Measurements from ENCODE around the gene C22orf39. TPM values are rescaled to one million over a fixed set of nuclear protein-coding genes. Genes with fewer than 3 reads are reported as not detected.

C22orf39 gene
- total RNA-seq, 2 experiments from 2014 or later = 29.3 to 30.2 TPM

DNA sequence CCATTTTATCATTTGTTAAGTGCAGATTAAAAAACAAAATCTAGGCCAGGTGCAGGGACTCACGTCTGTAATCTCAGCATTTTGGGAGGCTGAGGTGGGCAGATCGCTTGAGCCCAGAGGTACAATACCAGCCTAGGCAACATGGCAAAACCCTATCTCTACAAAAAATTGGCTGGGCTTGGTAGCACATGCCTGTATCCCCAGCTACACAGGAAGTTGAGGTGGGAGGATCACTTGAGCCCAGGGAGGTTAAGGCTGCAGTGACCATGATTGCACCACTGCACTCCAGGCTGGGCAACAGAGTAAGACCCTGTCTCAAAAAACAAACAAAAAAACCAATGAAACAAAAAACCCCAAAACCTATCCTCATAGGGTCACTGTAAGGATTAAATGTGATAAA, 48.9 kb downstream of the C22orf39 start:
- no peaks in the 10 kb centered on the region for H3K27me3 Mint-ChIP-seq (ENCODE audit: low read depth)
- peaks cover 23% of the 10 kb centered on the region for H3K36me3 Mint-ChIP-seq (ENCODE audit: low read depth)
- no peaks in the 10 kb centered on the region for H3K9me3 Mint-ChIP-seq
- CTCF ChIA-PET = interaction anchor here (0.7 kb wide), 1 partner anchor 397 kb away, joined by 3 read pairs; no protein-coding TSS in a partner anchor
- H3K4me3 Mint-ChIP-seq = no peak overlapping the region
- no peak for DNase-seq
- intact Hi-C loops (cut with micrococcal nuclease) = no loop called here
- H3K4me1 Mint-ChIP-seq (ENCODE audit: low read depth) = no peaks in the 10 kb centered on the region
- H3K27ac Mint-ChIP-seq = no peak overlapping the region

DNA sequence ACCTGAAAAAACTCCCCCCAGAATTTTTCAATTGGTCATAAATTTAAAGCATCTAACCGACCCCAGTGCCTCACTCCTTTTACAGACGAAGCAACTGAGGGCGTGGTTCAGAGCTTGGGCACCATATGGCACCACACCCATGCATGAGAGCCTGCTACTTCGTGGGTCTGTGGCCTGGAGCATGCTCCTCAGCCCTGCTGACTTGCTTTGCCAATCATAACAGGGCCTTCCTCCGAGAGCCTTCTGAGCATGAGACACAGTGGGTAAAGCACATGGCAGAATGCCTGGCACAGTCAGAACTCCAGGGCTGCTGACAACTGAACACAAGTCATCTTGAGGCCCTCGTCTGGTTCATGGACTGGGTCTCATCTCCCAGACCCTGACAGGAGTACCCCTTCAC, 49.3 kb downstream of the C22orf39 start:
- H3K9me3 Mint-ChIP-seq = no peaks in the 10 kb centered on the region
- intact Hi-C loops (cut with micrococcal nuclease) = no loop called here
- H3K4me1 Mint-ChIP-seq (ENCODE audit: low read depth) = no peaks in the 10 kb centered on the region
- H3K4me3 Mint-ChIP-seq = no peak overlapping the region
- H3K27ac Mint-ChIP-seq = no peak overlapping the region
- H3K36me3 Mint-ChIP-seq (ENCODE audit: low read depth) = peaks cover 24% of the 10 kb centered on the region
- CTCF ChIA-PET = no interaction called here
- no peaks in the 10 kb centered on the region for H3K27me3 Mint-ChIP-seq (ENCODE audit: low read depth)
- DNase-seq = no peak

DNA sequence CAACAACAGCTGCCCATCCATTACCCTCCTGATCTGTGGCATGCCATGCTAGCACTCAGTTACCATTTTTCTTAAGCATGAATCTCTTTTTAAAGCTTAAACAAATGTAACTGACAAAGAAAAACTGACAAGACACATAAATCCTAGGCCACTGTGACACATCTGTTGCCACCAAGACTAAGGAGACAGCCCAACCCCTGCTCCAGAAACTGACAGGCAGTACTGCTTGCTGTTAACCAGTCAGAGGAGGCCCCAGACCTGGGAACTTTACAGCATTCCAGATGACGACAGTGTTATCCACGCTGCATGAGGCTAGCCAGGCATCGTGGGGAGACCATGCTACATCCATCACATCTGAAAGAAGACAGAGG, 49.8 kb downstream of the C22orf39 start:
- Mint-ChIP-seq H3K27me3 (ENCODE audit: low read depth) (no peaks in the 10 kb centered on the region), H3K4me1 (ENCODE audit: low read depth) (no peaks in the 10 kb centered on the region), H3K4me3 (no peak overlapping the region), H3K9me3 (no peaks in the 10 kb centered on the region), H3K36me3 (ENCODE audit: low read depth) (peaks cover 24% of the 10 kb centered on the region), H3K27ac (no peak overlapping the region)
- CTCF ChIA-PET = no interaction called here
- intact Hi-C loops (cut with micrococcal nuclease) = no loop called here
- DNase-seq = no peak

DNA sequence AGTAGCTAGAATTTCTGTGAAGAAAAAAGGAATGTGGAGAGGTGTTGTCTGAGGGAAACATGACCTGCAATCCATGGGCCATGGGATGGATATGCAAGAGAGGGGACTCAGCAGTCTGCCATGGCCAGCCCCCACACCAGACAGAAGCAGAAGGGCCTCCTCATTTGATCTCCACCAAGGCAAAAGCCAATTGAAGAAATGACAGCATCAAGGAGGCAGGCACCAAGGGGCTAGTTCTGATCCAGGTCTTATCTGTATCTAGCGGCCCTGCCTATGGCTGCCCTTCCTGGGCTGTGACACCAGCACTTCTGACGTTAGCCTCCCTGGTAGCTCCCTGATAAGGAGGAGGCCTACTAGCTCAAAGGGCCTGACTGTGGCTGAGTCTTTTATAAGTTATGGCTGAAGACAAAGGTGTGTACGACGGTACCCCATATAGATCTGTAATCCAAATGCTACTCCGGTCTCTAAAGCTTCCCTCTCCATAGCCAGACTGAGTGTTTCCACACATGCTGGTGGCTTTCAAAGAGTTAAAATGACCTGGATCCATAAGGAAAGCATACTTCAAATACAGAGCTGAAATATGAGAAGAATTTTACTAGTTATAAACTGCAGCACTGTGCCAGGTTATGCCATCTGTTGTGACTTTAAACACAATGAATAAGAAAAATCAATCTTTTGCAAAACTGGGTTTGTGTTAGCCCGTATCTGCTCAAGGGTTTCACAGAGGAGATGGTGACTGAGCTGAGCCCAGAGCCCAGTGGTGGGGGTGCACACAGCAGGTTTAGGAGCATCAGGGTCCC, 50.4 kb downstream of the C22orf39 start:
- DNase-seq = no peak
- intact Hi-C loops (cut with micrococcal nuclease) = no loop called here
- Mint-ChIP-seq H3K27ac (no peak overlapping the region), H3K9me3 (no peaks in the 10 kb centered on the region), H3K4me1 (ENCODE audit: low read depth) (no peaks in the 10 kb centered on the region), H3K27me3 (ENCODE audit: low read depth) (no peaks in the 10 kb centered on the region), H3K36me3 (ENCODE audit: low read depth) (peaks cover 25% of the 10 kb centered on the region), H3K4me3 (no peak overlapping the region)
- CTCF ChIA-PET = no interaction called here

DNA sequence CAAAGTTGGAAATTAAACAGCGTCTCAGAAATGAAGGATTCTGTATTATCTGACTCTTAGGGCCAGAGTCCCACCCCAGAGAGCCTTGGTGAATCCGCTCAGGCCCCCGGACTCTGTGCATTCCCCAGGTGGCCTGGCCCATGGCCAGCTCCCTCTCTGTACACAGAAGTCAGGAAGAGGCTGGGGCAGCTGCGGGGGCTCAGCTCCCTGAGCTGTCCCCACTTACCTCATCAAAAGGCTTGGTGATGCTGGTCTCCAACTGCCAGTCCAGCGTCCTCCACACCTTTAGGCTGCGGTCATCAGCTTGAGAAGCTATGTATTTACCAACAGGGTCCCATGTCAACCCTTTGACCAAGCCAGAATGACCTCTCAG, 51.0 kb downstream of the C22orf39 start:
- Mint-ChIP-seq H3K36me3 (ENCODE audit: low read depth) (peaks cover 24% of the 10 kb centered on the region), H3K4me1 (ENCODE audit: low read depth) (no peaks in the 10 kb centered on the region), H3K4me3 (no peak overlapping the region), H3K27ac (no peak overlapping the region), H3K9me3 (no peaks in the 10 kb centered on the region), H3K27me3 (ENCODE audit: low read depth) (no peaks in the 10 kb centered on the region)
- intact Hi-C loops (cut with micrococcal nuclease) = no loop called here
- DNase-seq = no peak
- CTCF ChIA-PET = no interaction called here

DNA sequence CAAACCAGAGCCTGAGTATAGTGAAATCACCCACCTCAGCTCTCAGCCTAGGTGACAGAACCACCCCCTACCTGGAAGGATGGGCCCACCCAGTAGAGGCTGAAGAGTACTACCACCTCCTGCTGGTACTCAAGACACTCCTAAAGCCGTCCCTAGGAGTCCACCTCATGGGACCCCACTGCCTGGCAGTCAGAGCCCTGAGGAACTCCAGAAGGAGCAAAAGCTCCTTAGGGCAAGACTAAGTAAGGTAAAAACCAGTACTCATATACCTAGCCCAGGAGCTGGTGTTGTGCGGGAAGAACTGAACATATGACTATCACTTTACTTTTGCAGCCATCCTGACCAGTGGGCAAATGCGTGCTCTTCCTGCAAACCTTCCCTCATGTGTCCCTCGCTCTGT, 52.2 kb downstream of the C22orf39 start:
- Mint-ChIP-seq H3K27ac (no peak overlapping the region), H3K9me3 (no peaks in the 10 kb centered on the region), H3K27me3 (ENCODE audit: low read depth) (no peaks in the 10 kb centered on the region), H3K36me3 (ENCODE audit: low read depth) (peaks cover 29% of the 10 kb centered on the region), H3K4me3 (no peak overlapping the region), H3K4me1 (ENCODE audit: low read depth) (no peaks in the 10 kb centered on the region)
- CTCF ChIA-PET = interaction anchor here (0.5 kb wide), 1 partner anchor 41 kb away, joined by 3 read pairs; no protein-coding TSS in a partner anchor
- no peak for DNase-seq
- intact Hi-C loops (cut with micrococcal nuclease) = no loop called here

DNA sequence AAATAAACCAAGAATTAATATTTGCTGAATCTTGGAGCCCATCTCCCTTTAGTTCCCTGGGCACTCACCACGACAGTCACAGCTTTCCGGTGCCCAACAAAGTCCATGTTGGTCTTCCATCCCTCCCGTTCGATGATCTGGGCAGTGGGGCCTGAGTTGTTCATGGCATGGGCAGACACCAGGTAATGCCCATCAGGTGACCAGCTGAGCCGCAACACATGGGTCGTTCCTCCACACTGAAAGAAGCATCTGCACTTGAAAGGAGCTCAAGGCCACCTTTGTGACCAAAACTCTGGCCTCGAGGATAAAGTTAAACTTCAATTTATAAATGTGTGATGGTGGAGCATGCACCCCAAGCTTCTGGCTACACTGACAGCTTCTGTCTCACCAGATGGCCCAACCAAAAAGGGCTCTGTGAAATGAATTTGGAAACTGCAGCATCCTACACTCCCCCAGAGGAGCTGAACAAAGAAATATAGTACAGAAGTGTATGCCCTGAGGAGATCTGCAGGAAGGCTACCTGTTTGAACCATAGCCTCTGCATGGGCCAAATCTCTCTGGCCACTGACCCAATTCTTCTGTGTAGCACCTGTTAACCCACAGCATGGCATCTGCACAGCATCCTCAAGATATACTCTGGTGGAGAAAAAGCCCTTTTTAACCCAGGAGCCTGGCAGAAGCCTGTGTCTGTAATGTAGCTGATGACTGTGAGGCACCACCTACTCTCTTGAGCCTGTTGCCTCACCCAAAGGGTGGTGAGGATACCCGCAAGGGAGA, 53.0 kb downstream of the C22orf39 start:
- Mint-ChIP-seq H3K4me1 (ENCODE audit: low read depth) (no peaks in the 10 kb centered on the region), H3K9me3 (no peaks in the 10 kb centered on the region), H3K36me3 (ENCODE audit: low read depth) (peaks cover 31% of the 10 kb centered on the region), H3K27me3 (ENCODE audit: low read depth) (no peaks in the 10 kb centered on the region), H3K4me3 (no peak overlapping the region), H3K27ac (no peak overlapping the region)
- CTCF ChIA-PET = interaction anchor here (0.5 kb wide), 1 partner anchor 40 kb away, joined by 3 read pairs; no protein-coding TSS in a partner anchor
- no peak for DNase-seq
- intact Hi-C loops (cut with micrococcal nuclease) = no loop called here

DNA sequence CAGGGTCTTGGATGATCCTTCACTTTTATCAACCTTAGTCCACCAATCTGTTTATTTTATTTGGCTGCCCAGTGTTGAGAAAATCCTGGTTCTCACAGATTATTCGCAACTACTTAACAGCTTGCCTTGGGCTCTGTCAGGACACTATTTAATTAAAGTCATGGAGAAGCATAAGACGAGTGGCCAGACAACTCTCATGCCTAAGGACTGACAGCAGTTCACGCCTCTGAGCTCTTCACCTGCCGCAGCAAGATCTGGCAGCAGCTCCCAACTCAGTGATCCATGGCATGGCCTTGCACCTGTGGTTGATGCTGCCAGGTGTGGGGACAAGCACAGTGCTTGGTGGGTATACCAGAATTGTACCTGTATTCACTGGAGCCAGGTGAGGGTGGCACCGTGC, 53.8 kb downstream of the C22orf39 start:
- intact Hi-C loops (cut with micrococcal nuclease) = no loop called here
- no peaks in the 10 kb centered on the region for H3K9me3 Mint-ChIP-seq
- H3K4me1 Mint-ChIP-seq (ENCODE audit: low read depth) = no peaks in the 10 kb centered on the region
- no peak overlapping the region for H3K27ac Mint-ChIP-seq
- DNase-seq = no peak
- no peaks in the 10 kb centered on the region for H3K27me3 Mint-ChIP-seq (ENCODE audit: low read depth)
- CTCF ChIA-PET = no interaction called here
- H3K4me3 Mint-ChIP-seq = no peak overlapping the region
- H3K36me3 Mint-ChIP-seq (ENCODE audit: low read depth) = peaks cover 31% of the 10 kb centered on the region

Other genes with a start within 250 kb of the C22orf39 start
- gene CLTCL1, start 156.0 kb downstream of the C22orf39 start, total RNA-seq = 1 to 10 TPM in 1 of 2 experiments, under 1 TPM in 1; 0.57 to 1.0 TPM
- gene HIRA, start 16.0 kb downstream of the C22orf39 start, total RNA-seq = 10 to 100 TPM; 16.2 to 18.0 TPM
- gene MRPL40, start 15.2 kb downstream of the C22orf39 start, total RNA-seq = 10 to 100 TPM; 32.6 to 34.9 TPM
- gene UFD1, start 31.5 kb upstream of the C22orf39 start, total RNA-seq = 10 to 100 TPM; 75.1 to 83.3 TPM
- gene CDC45, start 32.2 kb upstream of the C22orf39 start, total RNA-seq = 10 to 100 TPM; 86.3 to 91.7 TPM
- under 1 TPM in 1 of 2 experiments, not detected in 1; 0.21 TPM for gene CLDN5, start 76.7 kb upstream of the C22orf39 start, total RNA-seq